Measurements from ENCODE around the gene LPP.
A peak's percentile ranks its signal among the peaks of the same experiment; 100 is the strongest.

The LPP gene

GRCh38 chr3:188362405-188362831, 208.5 kb downstream of the LPP start:
- peak; percentile 84 for DNase-seq (ENCODE audit: low spot score)

- no peak for DNase-seq (ENCODE audit: low spot score)
Observed at GRCh38 chr3:188365184-188365583, 211.2 kb downstream of the LPP start.

DNA sequence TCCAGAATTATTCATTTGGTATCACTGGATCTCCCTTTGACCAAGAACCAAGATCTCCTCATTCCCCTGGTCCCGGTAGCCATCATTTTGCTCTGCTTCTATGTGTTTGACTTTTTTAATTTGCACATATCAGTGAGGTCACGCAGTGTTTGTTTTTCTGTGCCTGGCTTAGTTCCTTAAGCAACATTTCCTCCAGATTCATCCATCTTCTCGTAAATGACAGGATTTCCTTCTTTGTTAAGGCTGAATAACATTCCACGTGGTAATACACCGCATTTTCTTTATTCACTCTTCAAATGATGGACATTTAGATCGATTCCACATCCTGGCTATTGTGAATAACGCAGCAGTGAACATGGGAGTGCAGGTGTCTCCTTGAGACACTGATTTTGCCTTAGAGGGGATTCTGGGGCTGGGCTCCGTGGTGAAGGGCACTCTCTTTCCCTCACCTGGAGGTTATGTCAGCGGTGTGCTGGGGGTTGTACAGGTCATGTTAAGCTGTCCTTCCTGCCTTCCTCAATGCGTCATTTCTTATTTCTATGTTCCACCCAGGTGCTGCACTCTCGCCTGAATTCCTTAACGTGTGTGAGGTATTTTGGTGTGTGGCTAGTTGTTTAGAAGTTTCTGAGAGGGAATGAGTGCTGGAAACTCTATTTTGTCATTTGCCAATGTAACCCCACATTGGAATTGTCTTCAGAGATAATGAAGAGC, 212.2 kb downstream of the LPP start:
- DNase-seq (ENCODE audit: low spot score) = no peak

DNA sequence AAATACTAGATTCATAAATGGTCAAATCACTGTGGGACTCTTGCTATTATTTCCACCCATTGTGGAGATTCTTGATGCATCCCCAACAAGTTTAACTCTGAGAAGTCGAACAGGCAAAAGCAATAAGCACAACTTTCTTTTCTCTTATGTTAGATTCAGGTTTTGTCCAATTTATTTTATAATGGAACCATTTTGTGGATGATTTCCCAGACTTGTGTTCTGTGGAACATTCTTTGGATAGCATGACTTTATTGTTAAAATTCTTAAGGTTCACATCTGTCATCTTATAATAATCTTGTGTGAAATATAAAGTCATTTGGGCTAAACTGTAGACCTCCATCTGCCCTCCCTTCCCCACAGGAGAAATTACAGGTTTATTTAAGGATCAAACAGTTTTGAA, 213.7 kb downstream of the LPP start:
- DNase-seq (ENCODE audit: low spot score) = no peak

GRCh38 chr3:188369526-188369925, 215.6 kb downstream of the LPP start:
- DNase-seq (ENCODE audit: low spot score) = no peak

- DNase-seq (ENCODE audit: low spot score) = no peak
Observed at GRCh38 chr3:188370081-188370830, 216.3 kb downstream of the LPP start.

- no peak for DNase-seq (ENCODE audit: low spot score)
Observed at GRCh38 chr3:188378786-188379185, 224.8 kb downstream of the LPP start.

DNA sequence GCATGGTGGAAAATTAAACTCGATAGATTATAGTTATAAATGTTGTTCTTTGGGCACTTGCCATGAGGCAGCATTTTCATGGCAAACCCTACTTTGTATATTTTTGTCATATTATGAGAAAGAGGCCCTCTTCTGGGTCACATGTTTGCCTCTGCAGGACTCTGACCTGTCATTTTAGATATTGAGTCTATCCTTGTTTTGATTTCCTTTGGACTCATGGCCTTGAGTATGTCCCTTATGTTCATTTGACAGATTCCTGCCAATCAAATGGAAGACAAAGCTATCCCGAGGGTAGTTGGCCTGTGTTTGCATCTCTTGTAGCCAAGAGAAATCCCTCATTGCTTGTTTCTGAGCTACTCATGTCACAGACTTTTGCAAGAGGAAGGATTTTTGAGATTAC, 226.3 kb downstream of the LPP start:
- no peak for DNase-seq (ENCODE audit: low spot score)

DNA sequence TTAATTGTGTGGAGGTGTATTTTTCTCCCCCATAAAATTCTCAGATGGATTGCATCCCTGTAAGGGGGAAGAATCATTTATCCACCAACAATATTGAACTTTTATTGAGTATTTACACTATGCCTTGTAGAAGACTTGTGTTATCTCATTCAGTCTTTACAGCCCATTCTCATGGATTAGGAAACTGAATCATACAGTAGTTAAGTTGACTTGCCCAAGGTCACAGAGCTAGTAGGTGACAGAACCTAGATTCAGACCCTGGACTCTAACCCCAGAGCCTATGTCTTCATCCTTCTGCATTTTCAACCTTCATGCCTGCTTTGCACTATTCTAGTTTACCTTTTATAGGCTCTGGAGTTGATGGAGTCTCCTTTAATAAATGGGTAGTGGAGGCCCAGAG, 226.8 kb downstream of the LPP start:
- no peak for DNase-seq (ENCODE audit: low spot score)

DNA sequence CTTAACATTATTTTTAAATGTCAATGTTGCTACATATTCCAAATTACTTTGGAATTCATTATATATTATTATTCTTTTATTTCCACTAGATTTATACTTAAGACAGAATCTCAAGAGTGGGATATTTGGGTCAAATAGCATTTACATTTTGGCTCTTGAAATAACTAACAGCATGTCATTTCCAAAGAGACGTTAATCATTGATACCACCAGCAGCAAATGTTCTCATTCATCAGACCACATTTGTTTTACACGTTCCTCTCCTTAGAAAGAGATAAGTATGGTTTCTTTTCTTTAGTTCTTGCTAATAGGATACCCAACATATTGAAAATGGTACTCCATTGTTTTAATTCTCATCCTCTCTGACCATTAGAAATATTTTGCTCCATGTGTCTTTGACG, 229.8 kb downstream of the LPP start:
- DNase-seq (ENCODE audit: low spot score) = no peak

DNA sequence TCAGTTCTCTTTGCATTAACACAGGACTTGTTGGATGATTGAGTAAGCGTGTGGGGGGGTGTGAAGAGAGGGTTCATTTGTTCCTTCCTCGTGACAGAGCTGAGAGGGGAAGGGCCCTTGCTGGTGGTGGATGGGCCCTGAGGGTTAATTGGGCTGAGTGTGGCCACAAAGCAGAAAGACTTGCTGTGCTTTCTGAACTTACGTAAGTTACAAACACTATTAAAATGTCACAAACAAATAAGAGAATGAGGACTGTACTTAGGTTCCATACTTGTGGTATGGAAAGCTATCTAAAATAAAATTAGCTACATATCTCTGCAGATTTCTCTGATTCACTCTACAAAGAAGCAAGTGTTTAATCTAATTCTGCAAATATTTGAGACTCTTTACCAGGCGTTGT, 231.3 kb downstream of the LPP start:
- peak; percentile 83 for DNase-seq (ENCODE audit: low spot score)

- DNase-seq (ENCODE audit: low spot score) = no peak
Observed at GRCh38 chr3:188389711-188390342, 235.9 kb downstream of the LPP start.

GRCh38 chr3:188390343-188390718, 236.4 kb downstream of the LPP start:
- no peak for DNase-seq (ENCODE audit: low spot score)

DNA sequence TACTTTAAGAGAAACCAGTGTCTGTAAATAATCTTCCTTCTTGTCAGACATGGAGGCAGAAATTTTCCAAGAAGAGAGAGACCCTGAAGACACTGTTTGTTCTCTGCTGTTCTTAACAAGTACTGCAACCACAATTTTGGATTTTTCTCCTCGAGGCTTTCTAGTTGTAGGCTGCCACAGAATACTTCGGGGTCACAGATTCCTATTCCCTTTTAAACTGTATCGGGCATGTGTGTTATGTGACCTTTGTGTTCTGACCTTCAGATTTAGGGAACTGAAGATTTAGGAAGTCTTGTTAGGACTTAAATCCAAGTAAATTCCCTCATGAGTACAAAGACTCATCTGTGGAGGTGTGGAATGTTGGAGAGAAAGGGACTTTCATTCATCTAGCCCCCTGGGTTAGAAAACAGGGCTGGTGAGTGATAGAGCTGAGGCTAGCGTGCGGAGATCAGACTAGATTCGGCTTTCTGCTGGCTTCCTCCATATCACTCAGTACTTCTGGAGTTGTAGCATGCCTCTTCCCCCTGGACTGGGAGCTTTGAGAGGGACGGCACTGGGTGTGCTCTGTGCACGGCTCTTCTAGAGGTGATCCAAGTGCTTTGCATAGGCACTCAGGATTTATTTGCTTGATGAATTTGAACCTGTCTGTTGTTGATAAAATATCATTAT, 237.0 kb downstream of the LPP start:
- peak; percentile 53 for DNase-seq (ENCODE audit: low spot score)

- DNase-seq (ENCODE audit: low spot score) = no peak
Observed at GRCh38 chr3:188391592-188391991, 237.6 kb downstream of the LPP start.

GRCh38 chr3:188392076-188392475, 238.1 kb downstream of the LPP start:
- no peak for DNase-seq (ENCODE audit: low spot score)

DNA sequence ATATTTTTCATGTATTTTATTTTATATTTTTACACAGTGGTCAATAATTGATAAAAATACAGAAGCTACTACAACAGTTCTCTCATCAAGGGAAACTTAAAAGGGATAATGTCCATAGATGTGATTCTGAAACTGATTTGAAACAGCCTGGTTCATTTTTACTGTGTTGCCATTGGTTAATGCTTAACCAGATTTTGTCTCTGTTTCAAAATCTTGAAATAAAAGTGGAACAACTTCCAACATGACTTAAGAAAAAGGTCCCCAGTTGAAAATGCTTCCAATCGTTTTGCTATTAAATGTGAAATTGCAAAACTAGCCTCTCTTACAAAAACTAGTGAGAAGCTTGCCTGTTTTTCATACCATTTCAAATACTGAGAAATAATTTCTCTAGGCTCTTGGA, 240.7 kb downstream of the LPP start:
- no peak for DNase-seq (ENCODE audit: low spot score)

- no peak for DNase-seq (ENCODE audit: low spot score)
Observed at GRCh38 chr3:188396251-188396650, 242.3 kb downstream of the LPP start.

GRCh38 chr3:188396900-188397299, 242.9 kb downstream of the LPP start:
- DNase-seq (ENCODE audit: low spot score) = no peak

DNA sequence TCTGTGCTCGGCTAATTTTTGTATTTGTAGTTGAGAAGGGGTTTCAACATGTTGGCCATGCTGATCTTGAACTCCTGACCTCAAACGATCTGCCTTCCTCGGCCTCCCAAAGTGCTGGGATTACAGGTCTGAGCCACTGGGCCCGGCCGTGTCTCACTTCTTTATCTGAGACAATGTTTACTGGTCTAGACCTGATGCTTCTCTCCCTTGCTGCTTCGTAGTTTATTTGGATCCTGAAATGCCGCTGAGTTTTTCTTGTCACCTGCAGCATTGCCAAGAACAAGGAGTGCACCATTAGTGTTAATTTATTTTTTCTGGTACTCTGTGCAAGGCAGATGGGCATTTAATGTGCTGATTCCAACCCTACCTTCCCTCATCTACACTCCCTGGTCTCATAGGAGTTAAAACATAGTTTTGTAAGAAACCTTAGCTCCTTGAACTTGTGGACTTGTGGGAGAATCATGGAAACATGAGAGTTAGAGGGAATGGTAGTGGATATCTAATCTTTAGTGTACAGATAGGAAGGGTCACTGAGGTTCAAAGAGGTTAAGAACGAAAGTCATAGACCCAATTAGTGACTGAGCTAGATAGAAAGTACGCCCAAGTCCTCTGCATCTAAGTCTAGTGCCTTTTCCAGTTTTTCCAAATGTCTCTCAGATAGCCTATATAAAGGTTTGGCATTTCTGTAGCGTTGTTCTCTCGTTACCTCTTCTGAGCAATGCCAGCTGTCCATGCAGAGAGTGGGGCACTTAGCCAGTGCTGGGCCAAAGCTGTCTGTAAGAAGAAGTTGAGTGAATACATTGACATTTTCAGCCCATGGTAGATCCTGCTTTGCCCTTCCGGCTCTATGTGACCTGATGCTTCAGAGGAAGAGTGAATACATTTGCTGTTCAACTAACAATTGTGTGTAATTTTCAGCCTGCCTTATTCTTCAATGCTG, 244.1 kb downstream of the LPP start:
- no peak for DNase-seq (ENCODE audit: low spot score)

GRCh38 chr3:188400494-188401243, 246.7 kb downstream of the LPP start:
- DNase-seq (ENCODE audit: low spot score) = no peak

All from COLO829 (cell line).